Progenitor cell of endocrine pancreas (in vitro differentiated cells): ENCODE data around the gene P3H1. TPM values are rescaled to one million over a fixed set of nuclear protein-coding genes. Genes with fewer than 3 reads are reported as not detected.

ENCODE experiments used
- DNase-seq: peaks from one replicate; pipeline ENCODE4 v3.0.0; 2021; ENCODE audit warnings: low spot score; ENCODE audit not compliant: unreplicated experiment
- H3K27ac Mint-ChIP-seq: 2 replicates; pipeline ENCODE4 v1.8.0; 2021; ENCODE audit warnings: mild to moderate bottlenecking, moderate library complexity, mixed read lengths
- H3K27me3 Mint-ChIP-seq: 2 replicates; pipeline ENCODE4 v1.8.0; 2021; ENCODE audit warnings: mixed read lengths
- H3K36me3 Mint-ChIP-seq: 2 replicates; pipeline ENCODE4 v1.8.0; 2022; ENCODE audit warnings: mixed read lengths; ENCODE audit not compliant: insufficient read depth
- H3K4me1 Mint-ChIP-seq: 2 replicates; pipeline ENCODE4 v1.8.0; 2021; ENCODE audit warnings: low read depth, mixed read lengths
- H3K4me3 Mint-ChIP-seq: 2 replicates; pipeline ENCODE4 v1.8.0; 2021; ENCODE audit warnings: low read depth, mild to moderate bottlenecking, moderate library complexity, mixed read lengths
- H3K9me3 Mint-ChIP-seq: 2 replicates; pipeline ENCODE4 v1.8.0; 2021; ENCODE audit warnings: low read depth, mixed read lengths
- CTCF ChIP-seq: fragments of 200-600 bp; sonication (generic); IDR thresholded peaks from one replicate; pipeline ENCODE4 v1.5.0; 2021; ENCODE audit warnings: antibody characterized with exemption, mild to moderate bottlenecking; ENCODE audit not compliant: unreplicated experiment
- total RNA-seq: library from RNA; stranded (reverse); gene quantifications from 2 replicates; pipeline ENCODE4 v1.2.1, GENCODE V29; 2021

Gene P3H1
- total RNA-seq, 1 donor from 2014 or later, result 72.9 TPM

GRCh38 chr1:42780176-42780575, 13.3 kb upstream of the P3H1 start:
- peaks cover 33% of the 10 kb centered on the region for H3K36me3 Mint-ChIP-seq
- no peaks in the 10 kb centered on the region for H3K4me1 Mint-ChIP-seq
- H3K4me3 Mint-ChIP-seq, result no peak overlapping the region
- no peak for TF ChIP-seq CTCF
- no peak overlapping the region for H3K27ac Mint-ChIP-seq
- no peaks in the 10 kb centered on the region for H3K9me3 Mint-ChIP-seq
- DNase-seq, result no peak
- H3K27me3 Mint-ChIP-seq, result no peaks in the 10 kb centered on the region

- Mint-ChIP-seq H3K4me1 (no peaks in the 10 kb centered on the region), H3K4me3 (no peak overlapping the region), H3K9me3 (no peaks in the 10 kb centered on the region), H3K36me3 (peaks cover 33% of the 10 kb centered on the region), H3K27ac (peak overlapping the region; percentile 21), H3K27me3 (no peaks in the 10 kb centered on the region)
- DNase-seq, result no peak
- TF ChIP-seq CTCF, result no peak
Measured at GRCh38 chr1:42779725-42780124, 12.9 kb upstream of the P3H1 start.

- Mint-ChIP-seq H3K36me3 (peaks cover 32% of the 10 kb centered on the region), H3K4me3 (no peak overlapping the region), H3K4me1 (no peaks in the 10 kb centered on the region), H3K27me3 (no peaks in the 10 kb centered on the region), H3K9me3 (no peaks in the 10 kb centered on the region), H3K27ac (no peak overlapping the region)
- TF ChIP-seq CTCF, result peak; percentile 66
- DNase-seq, result no peak
Measured at GRCh38 chr1:42777852-42778251, 11.0 kb upstream of the P3H1 start.

- H3K27me3 Mint-ChIP-seq, result no peaks in the 10 kb centered on the region
- TF ChIP-seq CTCF, result no peak
- peaks cover 33% of the 10 kb centered on the region for H3K36me3 Mint-ChIP-seq
Measured at GRCh38 chr1:42776502-42776901, 9.7 kb upstream of the P3H1 start.

GRCh38 chr1:42774928-42775526, 8.2 kb upstream of the P3H1 start:
- no peak for DNase-seq
- Mint-ChIP-seq H3K27ac (no peak overlapping the region), H3K27me3 (no peaks in the 10 kb centered on the region)

More at GRCh38 chr1:42776502-42776901, 9.7 kb upstream of the P3H1 start:
- H3K9me3 Mint-ChIP-seq, result no peaks in the 10 kb centered on the region
- H3K4me3 Mint-ChIP-seq, result no peak overlapping the region
- no peaks in the 10 kb centered on the region for H3K4me1 Mint-ChIP-seq
- no peak for DNase-seq
- H3K27ac Mint-ChIP-seq, result no peak overlapping the region

More at GRCh38 chr1:42774928-42775526, 8.2 kb upstream of the P3H1 start:
- Mint-ChIP-seq H3K9me3 (no peaks in the 10 kb centered on the region), H3K36me3 (peaks cover 31% of the 10 kb centered on the region), H3K4me1 (peaks cover under 1% of the 10 kb centered on the region), H3K4me3 (no peak overlapping the region)
- no peak for TF ChIP-seq CTCF
